ENCODE results near the gene GNE.

DNA sequence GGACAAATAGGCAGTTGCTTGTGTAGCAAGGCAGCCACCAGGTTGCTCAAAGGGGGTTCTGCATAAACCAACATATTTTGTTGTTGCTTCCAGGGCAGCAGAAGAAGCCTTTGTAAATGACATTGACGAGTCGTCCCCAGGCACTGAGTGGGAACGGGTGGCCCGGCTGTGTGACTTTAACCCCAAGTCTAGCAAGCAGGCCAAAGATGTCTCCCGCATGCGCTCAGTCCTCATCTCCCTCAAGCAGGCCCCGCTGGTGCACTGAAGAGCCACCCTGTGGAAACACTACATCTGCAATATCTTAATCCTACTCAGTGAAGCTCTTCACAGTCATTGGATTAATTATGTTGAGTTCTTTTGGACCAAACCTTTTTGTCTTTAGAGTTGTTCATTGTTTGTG, 46.7 kb downstream of the GNE start:
- TF ChIP-seq, protein P1, sequence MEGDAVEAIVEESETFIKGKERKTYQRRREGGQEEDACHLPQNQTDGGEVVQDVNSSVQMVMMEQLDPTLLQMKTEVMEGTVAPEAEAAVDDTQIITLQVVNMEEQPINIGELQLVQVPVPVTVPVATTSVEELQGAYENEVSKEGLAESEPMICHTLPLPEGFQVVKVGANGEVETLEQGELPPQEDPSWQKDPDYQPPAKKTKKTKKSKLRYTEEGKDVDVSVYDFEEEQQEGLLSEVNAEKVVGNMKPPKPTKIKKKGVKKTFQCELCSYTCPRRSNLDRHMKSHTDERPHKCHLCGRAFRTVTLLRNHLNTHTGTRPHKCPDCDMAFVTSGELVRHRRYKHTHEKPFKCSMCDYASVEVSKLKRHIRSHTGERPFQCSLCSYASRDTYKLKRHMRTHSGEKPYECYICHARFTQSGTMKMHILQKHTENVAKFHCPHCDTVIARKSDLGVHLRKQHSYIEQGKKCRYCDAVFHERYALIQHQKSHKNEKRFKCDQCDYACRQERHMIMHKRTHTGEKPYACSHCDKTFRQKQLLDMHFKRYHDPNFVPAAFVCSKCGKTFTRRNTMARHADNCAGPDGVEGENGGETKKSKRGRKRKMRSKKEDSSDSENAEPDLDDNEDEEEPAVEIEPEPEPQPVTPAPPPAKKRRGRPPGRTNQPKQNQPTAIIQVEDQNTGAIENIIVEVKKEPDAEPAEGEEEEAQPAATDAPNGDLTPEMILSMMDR (conservative IDR thresholded peaks at IDR 0.05; ENCODE audit: low read depth in 2 of 2), result no peak
- TF ChIP-seq POLR2AphosphoS5 (IDR thresholded peaks at IDR 0.05; ENCODE audit: low read depth) (no peak), CREB1 (CRISPR knock-in tag; IDR thresholded peaks at IDR 0.05; ENCODE audit: low read depth) (no peak)

Data from GM23338 (cell line).